Renal cortical epithelial cell (primary cell): Measurements from ENCODE around the gene BEGAIN. TPM values are rescaled to one million over a fixed set of nuclear protein-coding genes. Genes with fewer than 3 reads are reported as not detected.

Experiments used
- DNase-seq: peaks from one replicate; pipeline ENCODE4 v3.0.0-alpha.2; 2011; ENCODE audit warnings: low read depth
- total RNA-seq: library from RNA; depleted of rRNA; stranded (reverse); fragments of >200 nt; gene quantifications from 2 replicates; pipeline ENCODE4 v1.2.3, GENCODE V29; 2014

Gene BEGAIN
- total RNA-seq, 1 donor from 2014 or later: 1.0 TPM

DNA sequence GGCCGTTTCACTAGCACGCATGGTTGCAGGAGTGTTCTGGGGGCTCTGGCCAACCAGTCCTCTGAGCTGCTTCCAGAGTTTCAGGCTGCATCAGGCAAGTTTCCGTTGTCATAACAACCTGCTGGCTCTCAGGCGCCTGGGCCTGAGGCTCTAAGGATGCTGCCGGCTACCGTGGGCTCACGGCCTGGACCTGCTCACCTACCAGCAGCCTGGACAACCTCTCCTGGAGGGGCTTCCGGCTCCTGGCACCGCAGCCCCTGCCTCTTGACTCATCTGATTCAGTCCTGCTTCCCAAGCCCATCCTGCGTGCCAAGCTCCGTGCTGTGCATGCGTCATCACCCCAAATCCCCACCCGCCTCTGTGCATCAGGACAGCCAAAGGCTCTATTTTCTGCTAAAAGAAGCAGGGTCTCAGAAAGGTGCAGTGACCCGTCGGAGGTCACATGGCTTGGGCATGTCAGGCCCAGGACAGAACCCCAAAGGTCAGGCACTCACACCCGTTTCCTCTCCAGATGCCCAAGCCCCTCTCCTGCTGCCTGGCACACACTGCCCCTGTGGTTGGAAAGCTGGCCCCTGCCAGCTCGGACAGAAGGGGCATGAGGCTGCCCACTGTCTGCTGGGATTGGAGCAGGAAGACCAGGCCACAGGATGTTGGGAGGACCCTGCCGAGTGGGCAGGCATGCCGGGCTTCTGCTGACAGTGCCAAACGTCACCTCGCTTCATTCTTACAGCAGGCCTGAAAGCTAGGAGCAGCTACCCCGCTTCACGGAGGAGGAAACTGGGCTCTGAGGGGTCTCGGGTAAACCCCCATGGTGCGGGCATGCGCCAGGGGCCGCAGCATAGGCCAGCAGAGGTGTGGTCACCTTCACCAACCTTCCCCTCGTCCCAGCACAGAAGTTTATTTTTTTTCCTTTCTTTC is 5.7 kb downstream of the BEGAIN start:
- no peak for DNase-seq

DNA sequence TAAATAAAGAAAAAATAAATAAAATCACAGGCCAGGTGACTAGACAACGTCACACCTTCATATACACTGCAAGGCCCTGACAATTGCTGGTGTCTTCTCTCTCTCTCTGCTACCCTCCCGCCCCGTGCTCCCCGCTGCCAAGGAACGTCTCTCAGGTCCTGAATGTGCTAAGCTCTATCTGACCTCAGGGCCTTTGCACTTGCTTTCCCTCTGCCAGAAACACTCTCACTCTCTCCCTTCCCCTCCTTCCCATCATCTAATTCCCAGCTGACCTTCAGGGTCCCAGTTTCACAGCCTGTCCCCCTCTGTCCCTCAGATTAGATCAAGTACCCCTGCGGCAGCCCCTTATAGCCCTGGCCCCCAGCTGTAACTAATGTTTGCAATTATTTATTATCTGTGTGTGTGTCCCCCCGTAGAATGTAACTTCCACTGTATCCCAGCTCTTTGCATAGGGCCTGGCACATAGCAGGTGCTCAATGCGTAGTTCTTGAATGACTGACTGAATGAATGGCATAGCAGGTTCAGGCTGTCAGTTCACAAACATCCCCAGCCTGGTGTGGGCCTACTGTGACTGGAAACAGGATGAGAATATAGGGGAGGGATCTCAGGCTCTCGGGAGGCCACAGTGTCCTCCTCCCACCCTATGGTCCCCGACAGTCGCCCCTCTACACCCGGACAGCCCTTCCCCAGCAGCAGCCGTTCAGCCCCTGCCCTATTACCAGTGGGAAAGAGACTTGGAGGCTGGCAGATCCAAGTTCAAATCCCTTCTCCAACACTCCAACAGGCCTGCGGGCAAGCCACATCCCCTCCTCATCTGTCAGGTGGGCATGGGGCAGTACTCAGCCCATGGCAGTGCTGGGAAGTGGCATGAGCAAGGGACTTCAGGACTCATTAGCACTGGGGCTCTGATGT is 6.6 kb downstream of the BEGAIN start:
- DNase-seq: no peak

DNA sequence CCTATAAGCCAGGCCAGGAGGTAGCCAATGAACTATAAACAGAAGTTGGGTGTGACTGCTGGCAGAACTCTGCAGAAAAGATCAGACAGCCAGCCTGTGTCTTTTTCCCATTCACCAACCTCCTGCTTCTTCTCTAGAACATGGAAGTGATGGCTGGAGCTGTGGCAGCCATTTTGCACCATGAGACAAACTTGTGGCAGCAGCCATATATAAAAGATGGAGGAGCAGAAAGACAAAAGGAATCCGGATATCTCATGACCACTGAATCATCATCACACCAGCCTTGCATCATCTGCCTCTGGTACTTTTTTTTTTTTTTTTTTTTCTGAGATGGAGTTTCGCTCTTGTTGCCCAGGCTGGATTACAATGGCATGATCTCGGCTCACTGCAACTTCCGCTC is 8.7 kb downstream of the BEGAIN start:
- no peak for DNase-seq

DNA sequence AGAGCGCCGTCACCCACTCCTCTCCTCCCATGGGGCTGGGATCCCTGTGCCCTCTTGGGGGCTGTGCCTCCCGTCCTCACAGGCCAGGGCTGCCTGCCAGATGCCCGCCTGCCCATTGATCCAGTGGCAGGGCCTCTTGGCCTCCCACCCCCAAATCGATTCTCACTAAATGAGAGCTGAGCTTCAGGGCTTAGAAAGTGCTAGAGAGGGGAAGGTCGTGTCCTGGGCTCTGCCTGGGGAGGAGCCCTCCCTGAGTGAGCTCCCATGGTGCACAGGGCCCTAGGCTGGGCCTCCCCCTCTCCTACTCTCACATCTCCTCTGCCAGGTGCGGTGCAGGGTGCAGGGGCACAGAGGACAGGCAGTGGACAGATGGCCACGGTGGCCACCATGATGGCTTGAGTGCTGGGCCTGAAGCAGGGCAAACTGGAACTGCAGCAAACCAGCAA is 9.2 kb downstream of the BEGAIN start:
- no peak for DNase-seq

DNA sequence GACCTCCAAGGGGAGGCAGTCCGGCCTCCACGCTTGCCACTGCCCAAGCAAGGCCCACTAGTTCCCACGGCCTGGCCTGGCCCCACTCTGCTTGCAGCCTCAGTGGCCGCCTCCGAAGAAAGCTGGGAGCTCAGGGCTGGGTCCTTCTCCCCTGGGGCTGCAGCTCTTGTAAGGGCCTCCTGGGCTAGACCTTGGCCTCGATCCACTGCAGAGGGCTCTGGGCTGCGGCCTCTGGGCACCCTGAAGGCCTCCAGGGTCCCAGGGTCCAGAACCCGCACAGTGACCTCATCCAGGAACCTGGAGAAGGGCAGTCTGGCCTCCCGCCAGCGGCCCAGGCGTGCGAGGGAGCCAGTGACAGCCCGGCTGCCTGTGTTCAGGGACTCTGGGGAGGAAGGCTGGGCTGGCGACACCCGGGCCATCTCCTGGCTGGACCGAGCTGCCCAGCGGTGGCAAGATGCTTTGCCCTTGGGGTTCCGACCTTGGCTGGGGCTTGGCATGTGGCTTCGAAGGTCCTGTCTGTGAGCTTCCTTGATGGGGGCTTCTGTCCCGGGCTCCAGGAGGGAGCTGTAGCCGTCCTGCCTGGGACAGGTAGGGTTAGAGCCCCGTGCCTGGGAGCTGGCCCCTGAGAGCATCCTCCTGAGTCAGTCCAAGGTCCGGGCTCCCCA is 9.8 kb downstream of the BEGAIN start:
- no peak for DNase-seq

DNA sequence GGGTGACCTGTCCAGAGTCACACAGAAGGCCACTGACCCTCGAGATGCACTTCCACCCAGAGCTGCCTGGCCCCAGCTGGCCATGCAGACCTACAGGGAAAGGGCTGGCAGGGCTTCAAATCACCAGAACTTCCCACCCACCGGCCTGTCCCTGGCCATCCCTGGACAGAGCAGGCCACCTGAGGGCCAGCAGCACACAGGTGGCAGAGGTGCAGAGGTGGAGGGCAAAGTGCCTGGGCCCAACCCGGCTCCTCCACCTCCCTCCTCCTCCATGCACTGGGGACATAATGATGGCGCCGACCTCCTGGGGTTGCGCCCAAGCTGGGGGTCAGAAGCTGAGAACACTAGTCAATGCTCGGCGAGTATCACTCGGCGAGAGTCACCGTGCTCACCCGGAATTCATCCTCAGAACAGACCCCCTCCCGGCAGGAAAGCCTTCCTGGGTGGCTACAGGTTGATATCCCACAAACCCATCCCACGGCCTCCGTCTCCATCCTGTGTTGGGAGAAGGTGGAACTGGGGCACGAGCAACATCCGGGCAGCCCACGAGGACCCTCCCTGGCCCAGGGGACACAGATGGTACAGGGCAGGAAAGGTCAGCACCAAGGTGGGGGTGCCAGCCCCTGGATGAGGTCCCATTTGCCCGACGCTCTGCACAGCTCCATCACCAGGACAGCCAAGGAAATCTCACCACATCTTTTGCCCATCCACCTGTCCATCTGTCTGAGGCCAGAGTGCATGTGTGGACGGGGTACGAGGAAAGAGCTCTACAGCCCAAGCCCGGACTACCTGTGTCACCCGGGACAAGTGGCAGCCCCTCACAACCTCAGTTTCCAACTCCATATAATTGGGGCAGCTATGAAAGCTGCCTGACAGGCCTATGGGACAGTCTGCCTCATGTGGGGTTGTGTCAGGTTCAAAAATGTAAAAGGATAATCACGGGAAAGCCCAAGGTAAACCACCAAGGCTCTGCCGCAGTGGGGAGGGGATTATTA is 10.8 kb downstream of the BEGAIN start:
- DNase-seq: no peak

DNA sequence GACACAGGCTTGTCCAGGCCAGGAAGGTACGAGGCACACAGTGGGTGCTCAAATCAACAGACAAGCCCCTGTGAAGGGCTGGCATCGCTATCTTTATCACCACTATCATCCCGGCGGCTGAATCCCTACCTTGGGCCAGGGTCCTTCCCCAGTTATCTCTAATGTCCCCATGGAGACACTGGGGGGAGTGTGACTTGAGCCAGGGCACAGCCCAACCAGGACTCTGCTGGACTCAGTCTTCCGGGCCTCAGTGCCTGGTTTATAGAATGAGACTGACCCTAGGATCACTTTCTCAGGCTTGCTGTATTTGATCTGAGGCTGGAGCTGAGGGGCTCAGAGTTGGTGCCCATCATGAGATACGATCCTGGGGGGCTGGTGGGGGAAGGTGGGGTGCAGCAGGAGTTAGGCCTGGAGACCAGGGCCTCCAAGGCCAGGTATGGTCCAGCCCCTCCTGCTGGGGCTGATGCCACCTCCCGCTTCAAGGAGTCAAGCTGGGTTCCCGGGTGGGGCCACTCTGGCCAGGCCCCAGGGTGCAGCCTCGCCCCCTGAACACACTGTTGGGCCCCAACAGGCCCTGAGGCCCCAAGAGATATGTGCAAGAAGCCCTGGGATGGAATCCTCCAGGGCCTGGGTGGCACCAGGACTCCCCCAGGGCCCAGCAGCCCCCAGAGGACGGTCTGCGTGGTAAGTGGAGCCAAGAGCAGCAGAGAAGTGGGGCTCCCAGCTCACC is 11.8 kb downstream of the BEGAIN start:
- no peak for DNase-seq

DNA sequence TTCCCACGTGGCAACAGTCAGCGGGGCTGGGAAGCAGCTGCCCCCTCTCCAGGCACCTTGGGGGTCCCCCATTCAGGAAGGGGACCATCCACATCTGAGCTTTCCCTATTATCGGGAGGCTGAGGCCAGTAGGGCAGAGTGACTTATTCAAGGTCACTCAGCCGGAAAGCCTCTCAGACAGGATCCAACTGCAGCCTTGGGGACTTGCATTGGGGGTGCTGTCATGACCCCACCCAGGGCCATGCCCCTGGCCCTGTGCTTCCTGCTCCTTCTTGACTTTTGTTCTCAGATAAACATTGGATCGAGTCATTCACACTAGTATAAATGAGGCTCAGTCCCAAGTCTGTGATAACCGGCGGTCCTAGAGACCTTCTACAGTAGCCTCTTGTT is 12.6 kb downstream of the BEGAIN start:
- no peak for DNase-seq

DNA sequence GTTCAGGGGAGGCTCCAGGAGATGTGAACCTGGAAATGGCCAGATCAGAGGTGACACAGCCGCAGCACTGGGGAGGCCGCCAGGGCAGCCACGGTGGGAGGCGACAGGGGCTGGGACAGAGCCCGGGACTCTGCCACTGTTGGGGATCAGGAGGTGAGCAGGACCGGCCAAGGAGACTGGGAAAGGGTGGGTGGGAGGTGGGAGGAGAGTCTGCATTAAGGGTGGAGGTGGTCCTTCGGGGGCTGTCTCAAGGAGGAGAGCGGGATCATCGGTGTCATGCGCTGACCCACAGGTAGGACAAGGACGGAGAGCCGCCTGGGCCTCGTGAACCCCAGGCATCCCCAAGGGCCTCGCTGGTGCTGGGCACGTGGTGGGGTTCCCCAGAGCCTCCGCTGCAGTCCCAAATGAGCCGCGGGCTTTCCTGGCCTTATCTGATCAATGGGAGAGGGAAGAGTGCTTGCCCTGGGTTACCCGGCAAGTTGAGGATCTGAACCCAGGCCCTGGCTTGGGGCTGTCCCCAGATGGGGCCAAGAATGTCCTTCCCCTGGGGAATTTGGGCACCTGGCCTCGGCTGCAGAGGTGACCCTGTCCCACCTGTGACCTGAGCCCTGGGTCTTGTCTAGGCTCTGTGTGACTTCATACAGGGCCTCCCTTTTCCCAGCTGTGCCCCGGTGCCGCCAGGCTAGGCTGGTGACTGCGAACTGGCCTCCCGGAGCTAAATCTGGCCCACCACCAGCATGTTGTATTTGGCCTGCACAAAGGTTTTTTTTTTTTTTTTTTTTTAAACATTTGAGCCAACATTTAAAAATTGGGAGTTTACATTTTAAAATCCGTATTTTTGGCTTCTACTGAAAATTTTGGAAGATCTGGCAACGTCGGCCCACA is 13.2 kb downstream of the BEGAIN start:
- DNase-seq: no peak

DNA sequence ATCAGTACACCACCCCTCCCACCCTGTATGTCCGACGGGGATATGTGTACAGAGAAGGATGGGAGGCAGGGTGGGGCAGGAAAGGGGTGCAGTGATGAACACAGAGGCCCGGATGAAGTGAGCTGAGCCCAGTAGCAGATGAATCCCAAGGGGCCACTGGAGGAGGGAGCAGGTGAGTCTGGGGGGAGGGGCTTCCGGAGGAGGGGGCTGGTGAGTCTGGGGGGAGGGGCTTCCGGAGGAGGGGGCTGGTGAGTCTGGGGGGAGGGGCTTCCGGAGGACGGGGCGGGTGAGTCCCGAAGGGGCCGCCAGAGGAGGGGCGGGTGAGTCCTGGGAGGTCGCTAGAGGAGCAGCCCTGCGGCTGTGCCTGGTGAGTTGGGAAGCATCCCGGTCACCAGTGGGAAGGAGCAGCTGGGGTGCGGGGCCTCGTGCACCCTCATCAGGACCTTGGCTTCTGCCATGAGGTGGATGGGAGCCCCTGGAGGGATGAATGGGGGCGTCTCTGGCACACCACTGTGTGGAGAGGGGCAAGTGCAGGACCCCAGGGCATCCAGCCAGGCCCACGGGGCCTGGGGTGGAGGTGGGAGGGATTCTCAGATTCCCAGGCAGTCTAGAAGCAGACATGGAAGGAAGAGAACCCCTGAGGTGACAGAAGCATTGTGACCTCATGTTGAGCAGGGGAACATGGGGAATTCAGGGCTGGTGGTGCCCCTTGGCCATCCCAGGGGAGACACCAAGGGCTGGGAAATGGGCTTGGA is 14.0 kb downstream of the BEGAIN start:
- DNase-seq: no peak

DNA sequence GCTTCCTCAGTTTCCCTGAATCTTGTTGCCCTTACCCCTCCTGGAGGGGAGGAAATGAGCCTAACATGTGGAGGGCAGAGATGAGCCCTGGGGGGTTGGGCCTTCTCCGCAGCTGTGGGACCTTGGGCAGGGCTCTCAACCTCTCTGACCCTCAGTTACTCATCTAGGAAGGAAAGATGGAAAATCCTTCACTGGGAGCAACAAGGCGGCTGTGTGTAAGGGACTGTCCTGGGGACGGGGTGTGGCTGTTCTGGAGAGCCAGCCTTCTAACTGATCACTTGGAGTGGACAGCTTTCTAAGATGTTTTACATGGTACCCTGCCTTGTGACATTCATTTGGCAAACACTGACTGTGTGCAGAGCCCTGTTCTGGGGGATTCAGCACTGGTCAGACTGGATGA is 14.7 kb downstream of the BEGAIN start:
- DNase-seq: no peak

DNA sequence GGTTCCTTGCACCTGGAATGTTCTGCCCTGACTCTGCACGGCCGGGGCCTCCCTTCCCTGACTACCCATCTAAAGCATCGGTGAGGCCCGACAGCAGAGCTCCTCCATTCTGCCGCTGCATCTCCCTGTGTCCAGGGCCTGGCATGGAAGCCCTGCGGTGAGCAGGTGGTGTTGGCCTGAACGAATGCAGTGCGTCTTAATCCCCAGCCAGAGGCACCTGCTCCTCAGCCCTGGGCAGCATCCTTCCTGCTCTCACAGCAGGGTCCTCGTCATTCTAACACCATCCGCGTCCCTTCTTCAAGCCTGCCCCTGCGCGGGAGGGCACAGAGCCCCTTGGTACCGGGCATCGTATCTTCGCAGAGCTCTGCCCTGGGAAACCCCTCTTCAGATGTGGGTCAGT is 15.4 kb downstream of the BEGAIN start:
- DNase-seq: no peak

DNA sequence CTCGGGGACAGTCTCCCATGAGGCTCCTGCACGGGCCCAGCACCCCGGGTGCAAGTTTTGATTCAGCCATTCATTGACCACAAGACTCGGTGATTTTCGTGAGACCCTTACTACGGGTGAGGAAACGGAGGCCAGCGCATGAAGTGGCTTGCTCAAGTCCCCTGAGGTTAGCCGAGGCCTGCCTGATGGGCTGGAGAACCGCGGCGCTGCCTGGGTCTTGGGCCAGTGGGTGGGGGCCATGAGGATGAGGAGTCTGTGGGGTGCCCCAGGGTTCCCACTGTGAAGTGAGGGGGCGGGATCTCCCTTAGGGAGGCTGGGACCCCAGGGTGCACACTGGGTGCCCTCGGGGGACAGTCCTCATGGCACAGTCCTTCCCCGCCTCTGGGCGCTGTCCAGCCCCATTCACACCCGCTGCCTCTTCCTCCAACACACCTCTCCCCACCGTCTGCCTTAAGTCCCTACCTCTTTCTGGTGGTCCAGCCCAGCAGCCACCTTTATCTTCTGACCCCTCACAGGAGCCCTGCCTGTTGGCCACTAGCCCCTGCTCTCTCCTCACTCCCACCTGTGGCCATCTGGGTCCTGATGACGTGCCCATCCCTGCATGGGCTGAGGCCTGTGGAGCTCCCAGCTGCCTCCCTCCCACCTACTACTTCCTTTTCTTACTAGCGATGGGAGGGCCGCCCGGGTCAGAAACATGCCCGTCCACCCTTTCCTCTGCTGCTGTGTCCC is 16.3 kb downstream of the BEGAIN start:
- no peak for DNase-seq

DNA sequence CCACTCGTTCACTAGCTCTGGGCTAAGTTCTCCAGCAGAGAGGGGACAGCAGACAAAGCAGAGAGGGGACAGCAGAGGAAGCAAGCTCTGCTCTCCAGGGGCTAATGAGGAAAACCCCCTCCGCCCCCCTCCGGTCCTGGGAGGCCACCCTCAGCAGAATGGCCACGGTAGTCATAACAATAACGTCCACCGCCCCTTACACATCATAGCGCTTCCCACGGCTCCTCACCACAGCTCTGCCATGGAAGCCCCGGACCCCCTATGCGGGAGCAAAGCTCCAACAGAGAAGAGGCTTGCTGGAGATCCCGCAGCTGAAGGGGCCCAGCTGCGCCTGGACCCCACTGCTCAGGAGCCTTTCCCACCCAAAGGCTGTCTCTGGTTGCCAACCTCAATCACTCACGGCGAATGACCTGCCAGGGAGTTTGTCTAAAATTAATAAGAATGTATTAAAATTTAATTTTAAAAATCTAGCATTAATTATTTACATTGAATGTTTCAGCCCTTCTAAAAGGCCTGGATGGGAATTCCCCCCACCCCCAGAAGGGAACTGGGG is 17.4 kb downstream of the BEGAIN start:
- no peak for DNase-seq

DNA sequence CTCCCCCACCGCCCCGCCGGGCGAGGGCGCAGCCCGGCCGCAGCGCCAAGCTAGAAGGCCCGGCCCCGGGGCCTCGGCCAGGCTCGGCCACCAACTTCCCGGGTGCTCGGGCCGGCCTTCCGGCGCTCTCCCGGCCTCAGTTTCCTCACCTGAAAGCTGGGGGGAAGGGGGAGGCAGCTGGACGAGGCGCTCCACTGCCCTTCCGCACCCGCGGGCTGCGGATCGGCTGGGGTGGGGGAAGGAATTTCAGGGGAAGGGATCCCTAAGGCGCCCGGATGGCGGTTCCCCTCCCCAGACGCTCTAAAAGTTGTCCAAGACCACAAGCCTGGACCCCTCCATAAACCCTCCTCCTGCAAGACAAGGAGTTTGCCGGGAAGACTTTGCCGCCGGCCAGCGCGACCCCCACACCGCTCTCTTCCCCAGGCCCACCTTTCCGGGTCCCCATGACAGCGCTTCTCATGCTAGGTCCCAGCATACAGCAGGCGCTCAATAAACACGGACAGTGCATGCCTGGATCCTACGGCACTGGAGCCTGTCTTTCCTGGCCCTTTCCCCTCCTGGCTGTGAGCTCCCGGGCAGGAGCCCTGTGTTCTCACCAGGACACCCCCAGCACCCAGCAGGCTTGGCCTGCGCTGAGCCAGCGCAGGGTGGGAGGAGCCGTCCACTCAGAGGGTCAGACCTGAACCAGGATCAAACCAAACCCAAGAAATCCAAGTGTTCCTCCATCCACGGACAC is 18.1 kb downstream of the BEGAIN start:
- no peak for DNase-seq

DNA sequence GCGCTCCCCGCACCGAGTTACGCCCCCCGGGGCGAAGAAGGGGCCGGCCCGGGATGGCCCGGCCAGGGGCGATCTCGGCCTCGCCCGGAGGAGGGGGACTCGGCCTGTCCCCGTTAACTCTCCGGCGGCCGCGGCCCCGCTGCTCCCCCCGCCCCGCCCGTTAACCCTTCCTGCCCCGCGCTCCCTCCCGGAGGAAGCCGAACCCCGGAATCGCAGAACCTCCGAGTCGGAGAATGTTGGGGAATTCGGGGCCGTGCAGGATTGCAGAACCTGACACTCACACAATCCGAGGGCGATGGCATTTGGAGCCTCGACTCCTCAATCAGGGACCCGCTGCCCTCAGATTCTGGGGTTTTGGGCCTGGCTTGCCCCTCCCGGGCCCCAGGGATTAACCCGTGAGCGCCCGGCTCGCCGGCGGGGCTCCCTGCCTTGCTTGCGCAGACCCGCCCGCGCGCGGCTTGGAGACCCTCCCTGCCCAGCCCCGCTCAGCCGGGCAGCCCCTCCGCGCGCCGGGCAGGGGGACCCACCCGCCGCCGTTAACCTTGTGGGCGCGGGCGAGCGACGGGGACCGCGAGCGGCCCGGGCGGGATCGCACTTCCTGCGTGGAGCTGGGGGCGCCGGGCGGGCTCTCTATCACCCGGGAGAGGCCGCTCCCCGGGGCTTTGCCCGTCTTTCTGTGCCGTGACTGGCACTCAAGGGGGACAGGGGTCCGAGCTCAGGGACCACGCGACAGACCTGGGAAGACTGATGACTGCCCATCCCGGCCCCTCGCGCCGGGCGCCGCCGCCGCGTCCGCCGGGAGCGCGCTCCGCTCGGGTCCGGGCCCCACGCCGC is 18.8 kb downstream of the BEGAIN start:
- no peak for DNase-seq
